HUDEP-2 (cell line): ENCODE results near the gene PRDM15.
A peak's percentile ranks its signal among the peaks of the same experiment; 100 is the strongest.

ENCODE experiments used
- DNase-seq, 76 experiments: peaks; one replicate each; lab custom pipeline; 2025; ENCODE audit not compliant: unreplicated experiment in 76 of 76; lab: John Stamatoyannopoulos, UW

PRDM15 gene

DNA sequence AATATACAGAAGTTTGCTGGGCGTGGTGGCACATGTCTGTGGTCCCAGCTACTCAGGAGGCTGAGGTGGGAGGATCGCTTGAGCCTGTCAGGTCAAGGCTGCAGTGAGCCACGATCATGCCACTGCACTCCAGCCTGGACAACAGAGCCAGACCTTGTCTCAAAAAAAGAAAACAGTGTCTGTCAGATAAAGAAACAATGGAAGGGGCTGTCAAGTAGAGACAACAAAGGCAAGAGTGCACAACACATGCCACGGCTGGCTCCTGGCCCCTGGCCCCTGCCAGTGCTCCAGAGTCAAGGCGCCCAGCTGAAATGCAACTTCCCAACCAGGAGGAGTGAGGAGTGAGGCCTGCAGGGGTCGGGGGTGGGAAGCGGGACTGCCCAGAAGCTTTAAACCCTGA lies 32.6 kb downstream of the PRDM15 start:
- no peak for DNase-seq

DNA sequence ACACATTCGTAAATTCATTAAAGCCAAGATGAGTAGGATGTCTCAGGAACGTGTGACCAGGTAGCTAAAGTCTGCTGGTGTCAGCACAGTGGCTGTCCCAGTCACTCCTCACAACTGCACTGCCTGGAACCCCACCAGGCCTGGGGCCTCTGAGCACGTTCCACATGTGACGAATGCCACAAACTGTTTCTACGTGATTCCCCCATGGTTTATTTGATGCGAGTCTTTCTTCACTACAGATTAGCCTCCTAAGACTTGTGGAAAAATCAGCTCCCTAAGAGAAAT lies 33.2 kb downstream of the PRDM15 start:
- no peak for DNase-seq

DNA sequence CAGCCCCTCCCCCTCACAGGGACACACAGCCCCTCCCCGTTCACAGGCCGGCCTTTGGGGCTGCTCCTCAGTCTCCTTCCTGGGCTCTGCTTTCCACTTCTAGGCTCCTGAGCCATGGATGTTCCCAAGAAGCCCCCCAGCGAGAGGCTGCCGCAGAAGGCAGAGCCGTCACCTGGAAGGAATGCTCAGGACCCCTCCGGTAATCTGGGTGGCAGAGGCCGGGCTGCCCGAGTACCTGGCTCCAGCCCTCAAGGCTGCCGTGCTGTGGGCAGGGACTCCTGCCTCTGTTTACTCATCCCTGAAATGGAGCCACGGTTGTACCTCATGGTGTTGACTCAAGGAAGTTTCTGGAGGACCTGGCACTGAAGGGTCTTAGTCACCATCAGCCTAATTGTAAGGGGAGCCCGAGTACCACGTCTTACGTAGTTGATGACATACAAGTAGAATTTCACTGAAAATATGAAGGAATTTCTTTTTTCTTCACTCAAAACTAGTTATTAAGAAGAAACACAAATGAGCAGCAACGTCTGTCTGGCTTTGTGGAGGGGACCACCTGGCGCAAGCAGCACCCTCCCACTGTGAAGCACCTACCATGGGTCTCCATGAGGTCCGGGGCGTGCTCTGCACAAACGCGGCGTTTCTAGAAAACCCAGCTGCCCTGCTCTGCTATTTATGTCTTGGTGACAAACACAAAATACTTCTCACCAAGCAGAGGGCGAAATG lies 33.7 kb downstream of the PRDM15 start:
- no peak for DNase-seq

DNA sequence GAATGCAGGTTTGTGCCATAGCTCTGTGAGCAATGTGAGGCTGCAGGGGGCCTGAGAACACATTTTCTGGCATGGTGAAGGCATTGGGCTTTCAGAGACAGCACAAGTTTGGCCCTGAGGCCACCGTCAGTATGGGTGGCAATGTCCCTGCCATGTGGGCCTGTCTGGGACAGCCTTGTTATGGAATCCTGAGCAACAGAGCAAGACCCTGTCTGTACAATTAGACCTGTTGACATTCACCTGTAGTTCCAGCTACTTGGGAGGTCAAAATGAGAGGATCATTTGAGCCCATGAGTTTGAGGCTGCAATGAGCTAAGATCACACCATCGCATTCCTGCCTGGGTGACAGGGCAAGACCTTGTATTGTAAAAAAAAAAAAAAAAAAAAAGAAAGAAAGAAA lies 35.6 kb downstream of the PRDM15 start:
- no peak for DNase-seq

DNA sequence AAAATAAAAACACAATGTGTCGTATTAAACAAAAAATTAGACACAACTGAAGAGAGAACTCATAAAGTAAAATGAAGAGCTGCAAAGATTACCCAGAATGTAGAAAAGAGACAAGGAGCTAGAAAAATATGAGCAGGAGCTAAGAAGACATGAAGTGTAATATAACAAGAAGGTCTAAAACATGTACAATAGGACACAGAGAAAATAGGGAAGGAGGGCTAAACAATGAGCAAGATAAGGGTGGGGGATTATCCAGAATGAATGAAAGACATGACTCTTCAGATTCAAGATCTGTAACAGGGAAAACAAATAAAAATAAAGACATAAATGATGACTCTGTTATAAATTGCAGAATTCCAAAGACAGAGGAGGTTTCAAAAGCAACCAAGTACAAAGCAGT lies 38.3 kb downstream of the PRDM15 start:
- DNase-seq: no peak

DNA sequence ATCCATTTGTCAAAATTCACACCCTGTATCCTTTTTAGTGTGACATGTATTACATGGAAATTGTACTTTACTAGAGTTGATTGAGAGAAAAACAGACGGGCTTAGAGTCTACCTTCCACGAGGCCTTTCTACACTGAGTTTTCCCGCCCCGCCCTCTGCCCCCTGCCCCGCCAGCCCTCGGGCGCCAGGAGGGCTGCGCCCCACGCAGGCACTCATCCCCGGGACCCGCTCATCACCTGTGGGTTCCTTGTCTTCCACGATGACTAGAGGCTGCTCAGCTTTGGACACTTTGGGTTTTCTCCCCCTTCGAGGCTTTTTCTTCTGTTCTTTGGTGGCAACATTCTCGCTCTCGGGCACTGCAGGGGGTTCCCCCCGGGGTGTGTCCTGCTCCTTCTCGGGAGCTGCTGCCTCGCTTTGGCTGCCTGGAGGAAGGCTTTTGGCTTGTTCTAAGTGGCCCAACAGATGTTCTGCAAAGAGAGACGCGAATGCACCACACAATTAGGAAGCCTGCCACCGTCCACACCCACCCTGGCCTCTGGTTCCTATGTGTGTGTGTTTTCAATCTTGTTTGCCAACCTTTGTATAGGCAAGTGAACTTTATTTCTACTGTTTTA lies 39.6 kb downstream of the PRDM15 start:
- DNase-seq: no peak

DNA sequence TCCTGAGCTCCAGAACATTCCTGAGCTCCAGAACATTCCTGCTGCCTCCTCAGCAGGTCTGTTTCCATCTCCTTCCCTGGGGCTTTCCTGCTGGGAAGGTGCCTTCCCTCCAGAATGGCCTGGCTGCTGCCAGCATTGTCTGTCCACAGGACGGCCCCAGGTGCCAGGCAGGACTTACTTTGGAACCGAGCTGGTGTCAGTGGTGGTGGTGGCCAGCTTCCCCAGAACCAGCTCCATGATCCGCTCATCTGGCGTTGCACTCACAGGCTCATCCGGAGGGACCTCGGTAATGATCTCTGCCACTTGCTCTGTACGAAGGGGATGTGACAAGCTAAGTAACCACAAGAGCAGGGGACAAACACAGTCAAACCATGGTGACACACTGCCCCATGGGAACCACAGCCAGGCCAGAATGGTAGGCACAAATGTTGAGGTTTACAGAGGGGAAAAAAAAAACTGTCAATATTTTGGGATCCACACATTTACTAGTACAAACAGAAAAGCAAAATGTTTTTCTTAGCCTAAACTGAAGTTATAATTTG lies 41.3 kb downstream of the PRDM15 start:
- DNase-seq: no peak

DNA sequence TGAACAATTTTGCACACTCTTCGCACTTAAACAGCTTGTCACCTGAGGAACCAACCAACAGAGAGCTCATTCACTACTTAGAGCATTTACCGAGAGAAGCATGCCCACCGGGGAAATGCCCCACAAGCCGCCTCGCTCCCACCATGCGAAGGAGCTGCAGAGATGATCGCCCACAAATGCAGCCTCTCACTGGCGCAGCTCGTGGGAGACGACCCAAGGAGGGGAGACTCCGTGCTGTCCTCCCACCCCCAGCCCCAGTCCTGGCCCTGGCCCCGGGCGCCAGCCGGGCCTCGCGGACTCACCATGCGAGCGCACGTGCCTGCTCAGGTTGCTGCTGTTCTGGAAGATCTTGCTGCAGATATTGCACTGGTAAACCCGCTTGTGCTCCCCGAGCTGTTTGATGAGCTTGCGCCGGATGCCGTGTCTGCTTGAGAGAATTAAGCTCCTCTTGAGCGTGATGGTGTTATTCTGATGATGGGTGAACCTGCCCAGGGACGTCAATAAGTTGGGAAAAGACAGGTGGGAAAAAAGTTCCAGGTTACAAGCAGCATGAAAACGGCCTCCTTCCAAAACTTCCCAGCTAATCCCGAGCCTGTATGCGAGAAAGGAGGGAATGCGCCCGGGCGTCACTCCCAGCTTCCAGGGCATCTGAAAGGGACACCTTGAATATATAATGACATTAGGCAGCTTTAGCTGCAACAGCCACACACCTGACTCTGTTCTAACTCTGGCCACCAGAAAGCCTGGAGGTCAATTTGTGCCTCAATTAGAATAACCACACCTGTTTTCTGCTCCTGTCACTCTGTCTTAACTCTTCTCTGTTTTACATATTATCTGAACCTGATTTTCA lies 42.8 kb downstream of the PRDM15 start:
- DNase-seq: no peak

DNA sequence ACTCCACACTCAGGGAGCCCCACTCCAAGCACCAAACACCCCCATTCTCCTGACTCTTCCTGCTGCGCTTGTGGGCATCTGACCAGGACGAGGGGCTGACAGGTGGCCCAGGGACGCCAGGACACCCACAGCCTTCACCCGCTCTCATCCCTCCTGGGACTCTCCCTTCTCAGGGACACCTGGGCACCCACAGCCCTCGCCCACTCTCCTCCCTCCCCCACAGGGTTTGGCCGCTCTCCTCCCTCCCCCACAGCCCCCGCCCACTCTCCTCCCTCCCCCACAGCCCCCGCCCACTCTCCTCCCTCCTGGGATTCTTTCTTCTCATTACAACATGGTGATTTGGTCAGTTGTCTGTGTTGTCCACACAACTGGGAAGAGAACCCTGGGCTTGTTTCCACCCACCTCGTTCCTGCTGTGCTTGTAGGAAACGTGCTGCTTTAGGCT lies 43.4 kb downstream of the PRDM15 start:
- peak in 41 of 76 experiments; percentile 15 to 66 (median 47) for DNase-seq

DNA sequence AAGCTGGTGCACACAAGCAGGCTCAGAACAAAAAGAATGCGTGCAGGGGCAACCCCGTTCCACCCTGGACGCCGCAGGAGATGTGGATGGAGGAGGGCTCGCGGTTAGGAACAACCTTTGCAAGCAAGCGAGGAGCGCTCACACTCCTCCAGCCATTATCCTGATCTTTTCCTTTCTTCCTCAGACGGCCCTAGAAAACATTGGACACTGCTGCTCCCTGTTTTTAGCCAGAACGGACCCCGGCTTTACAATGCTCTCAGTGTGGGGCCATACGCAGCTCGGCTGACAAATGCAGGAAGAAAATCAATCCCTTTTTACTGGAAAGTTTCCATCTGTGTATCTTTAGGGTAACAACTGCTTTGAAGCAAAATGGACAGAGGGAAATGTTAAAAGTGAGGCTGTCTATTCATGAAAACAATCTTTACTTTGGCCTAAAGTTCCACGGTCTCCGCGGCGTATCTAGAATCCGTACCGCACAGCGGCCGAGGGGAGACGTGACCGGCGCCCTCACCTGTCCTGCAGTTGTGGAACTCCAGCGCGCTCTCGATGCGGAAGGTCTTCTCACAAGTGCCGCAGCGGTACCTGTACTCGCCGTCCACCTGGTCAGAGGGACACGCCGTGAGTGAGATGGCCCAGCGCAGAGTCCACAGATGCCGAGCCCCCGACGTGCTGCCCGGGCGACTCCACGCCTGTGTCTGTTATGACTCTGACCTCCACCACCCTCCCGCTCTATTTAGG lies 44.0 kb downstream of the PRDM15 start:
- no peak for DNase-seq

DNA sequence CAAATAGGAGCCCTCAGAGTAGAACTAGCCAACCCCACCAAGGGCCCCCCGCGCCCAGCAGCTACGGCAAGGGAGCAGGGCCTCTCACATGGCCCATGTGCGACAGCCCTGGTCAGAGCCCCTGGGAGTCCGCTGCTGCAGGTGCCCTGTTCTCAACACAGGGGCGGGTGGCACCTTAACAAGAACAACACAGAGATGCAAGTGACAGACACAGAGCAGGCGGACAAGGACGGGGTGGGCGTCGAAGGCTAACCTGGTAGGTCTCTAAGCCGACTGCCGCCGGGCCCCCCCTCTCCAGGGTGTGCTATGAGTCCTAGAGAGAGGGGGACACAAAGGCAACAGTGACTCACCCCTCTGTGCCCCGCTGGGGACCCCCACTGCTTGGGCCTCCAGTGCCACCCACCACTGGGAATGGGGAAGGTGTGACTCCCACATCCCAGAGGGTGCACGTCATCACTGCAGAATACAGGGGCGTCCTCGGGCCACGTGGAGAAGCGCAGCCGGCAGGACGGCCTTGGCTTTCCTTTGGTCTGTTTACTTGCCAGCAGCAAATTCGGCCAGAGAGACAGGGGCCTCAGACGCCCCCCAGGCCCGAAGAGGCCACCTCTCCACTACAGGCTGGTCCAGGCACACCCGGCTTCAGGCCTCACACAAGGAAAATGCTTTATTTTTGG lies 44.8 kb downstream of the PRDM15 start:
- no peak for DNase-seq

DNA sequence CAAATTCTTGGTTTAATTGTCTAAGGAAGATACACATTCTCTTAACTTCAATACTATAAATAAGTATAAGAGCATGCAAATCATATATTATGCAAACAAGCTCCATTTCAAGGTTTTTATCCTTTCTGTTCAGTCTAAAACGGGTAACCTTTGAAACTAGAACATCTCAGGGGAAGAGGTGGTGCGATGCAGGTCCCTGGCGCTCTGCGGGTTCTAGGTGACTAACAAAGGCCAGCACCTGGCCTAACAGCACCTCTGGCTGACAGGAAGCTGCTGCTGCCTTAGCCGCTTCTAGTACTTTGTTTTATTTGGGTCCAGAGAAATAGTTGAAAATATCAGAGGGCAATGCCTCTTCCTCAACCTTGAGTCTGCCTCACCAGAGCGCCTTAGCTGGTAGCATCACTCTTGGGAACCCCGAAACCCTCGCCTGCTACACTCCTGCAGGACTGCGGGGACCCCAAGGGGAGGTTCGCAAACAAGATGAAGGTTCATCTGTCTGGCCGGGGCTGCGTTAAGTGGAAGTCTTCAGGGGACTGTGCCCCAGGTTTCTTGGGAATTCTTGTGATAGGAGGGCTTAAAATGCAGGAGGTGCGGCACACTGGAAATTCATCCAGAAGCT lies 45.5 kb downstream of the PRDM15 start:
- no peak for DNase-seq

DNA sequence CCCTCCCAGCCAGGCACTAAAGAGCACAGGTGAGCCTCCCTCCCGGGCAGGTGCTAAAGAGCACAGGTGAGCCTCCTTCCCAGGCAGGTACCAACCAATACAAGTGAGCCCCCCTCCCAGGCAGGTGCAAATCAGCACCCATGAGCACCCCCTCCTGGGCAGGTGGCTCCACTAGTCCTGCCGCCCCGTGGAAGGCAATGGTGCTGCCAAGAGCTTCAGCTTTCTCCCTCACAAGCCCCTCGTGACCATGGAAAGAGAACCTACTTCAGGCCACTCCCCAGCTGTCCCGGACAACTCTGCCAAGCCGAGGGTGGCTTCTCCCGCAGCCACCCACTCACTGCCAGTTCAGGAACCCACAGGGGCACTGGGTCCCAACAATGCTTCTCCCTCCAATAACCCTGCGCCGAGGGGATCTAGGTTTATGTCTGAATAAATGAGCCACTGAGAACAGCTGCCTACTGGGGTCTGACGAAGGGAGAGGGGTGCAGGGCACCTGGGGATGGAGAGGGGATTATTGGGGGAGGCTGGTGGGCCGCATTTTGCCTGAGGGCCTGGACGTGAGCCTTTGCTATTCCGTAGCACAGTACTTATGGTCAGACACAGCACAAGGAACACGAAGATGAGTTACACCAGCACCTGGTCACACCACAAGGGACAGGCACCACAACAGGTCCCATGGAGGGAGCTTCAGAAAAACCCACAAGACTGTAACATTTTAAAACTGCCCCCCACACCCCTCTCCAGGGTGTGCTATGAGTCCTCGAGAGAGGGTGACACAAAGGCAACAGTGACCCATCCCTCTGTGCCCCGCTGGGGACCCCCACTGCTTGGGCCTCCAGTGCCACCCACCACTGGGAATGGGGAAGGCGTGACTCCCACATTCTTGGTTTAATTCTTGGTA lies 46.3 kb downstream of the PRDM15 start:
- DNase-seq: no peak

DNA sequence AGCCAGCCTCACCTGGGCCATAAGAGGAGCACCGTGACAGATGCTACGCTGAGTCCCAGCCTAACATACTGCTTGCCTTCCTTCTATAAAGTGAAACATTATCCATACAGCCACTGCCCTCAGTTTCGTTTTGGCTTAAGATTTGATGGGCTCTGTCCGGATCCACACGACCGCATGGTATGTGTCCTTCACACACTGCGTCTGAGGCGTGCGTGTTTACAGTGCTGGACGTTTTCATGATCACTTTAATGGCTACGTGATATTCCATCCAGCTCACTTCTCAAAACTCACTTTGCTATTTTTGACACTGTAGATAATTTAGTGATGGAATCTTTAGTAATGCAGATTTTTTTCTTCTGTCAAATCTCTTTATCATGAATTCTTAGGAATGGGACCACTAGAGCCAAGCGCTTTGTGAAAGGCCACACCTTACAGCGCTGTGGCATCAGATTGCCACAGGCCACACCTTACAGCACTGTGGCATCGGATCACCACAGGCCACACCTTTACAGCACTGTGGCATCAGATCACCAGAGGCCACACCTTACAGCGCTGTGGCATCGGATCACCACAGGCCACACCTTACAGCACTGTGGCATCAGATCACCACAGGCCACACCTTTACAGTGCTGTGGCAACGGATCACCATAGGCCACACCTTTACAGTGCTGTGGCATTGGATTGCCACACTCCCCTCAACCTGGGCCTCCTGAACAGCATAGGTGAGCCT lies 47.1 kb downstream of the PRDM15 start:
- peak in 1 of 76 experiments; percentile 7 for DNase-seq

DNA sequence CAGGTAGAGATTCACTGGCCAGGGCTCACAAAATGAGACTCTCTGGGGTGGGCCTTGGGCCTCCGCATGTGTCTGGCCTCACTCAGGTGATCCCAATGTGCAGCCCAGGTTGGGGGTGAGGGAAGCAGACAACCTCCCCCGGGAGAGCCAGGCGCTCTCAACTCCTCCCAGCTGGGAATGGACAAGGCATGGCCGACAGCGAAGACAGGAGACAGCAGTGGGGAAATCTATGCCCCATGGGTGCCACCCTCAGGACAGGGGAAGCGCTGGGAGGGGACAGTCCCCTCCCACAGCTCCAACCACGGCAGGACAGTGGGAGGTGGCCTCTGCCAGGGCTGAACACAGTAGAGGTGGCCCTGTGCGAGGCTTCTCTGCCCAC lies 47.7 kb downstream of the PRDM15 start:
- no peak for DNase-seq

DNA sequence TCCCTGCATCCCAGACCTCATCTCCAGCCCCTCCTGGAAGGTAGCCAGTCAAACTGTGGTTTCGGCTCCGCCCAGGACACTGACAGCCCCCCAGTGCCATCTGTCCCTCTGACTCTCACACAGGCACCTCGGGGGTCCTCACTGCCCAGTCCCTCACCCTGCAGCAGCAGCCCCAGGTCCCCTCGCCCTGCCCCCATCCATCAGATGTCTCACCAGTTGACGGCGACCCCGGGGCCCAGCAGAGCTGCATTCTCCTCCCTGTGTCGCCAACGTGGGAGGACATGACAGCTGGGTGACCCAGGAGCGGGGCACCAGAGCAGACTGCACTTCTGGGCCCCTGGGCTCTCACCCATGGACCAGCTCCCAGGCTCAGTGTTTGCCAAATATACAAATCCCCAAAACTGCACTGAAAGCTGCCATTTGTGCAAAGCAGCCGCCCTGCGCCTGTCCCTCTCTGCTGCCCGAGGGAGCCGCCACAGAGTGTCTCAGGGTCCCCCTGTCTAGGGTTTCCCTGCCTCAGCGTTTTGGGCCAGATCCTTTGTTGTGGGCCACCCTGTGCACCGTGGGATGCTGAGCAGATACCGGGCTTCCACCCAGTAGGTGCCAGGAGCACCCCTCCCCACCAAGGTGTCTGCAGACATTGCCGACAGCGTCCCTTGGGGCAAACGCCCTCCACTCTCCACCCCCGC lies 48.2 kb downstream of the PRDM15 start:
- no peak for DNase-seq

DNA sequence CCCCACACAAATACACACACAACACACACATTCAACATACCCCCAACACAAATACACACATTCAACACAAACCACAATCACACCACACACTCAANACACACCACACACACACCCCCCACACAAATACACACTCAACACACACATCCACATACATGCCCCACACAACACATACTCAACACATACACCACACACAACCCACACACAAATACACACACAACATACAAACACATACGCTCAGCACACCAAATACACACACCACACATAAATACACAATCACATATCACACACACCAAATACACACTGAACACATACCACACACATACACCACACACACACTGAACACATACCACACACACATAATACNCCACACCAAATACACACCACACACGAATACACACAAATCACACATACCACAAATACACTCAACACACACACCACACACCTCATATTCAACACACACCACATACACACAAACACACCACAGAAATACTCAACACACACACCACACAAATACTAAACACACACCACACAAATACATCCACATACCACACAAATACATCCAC lies 48.9 kb downstream of the PRDM15 start:
- DNase-seq: no peak
